WERI-Rb-1 (cell line): ENCODE measurements around the gene KIF9.
"Not testable (repeated sequence)": the region's sequence is repeated elsewhere in the genome, so short reads cannot be mapped to it uniquely, and the experiment has no call there.

Source experiments
- DNase-seq: peaks from one replicate; pipeline ENCODE4 v3.0.0-alpha.2; 2020
- H3K27ac ChIP-seq: fragments of 250-450 bp; sonication (Bioruptor Pico); 2 replicates; pipeline ENCODE4 v1.5.1; 2020; ENCODE audit warnings: mild to moderate bottlenecking, moderate library complexity
- H3K27me3 ChIP-seq: fragments of 250-450 bp; sonication (Bioruptor Pico); 2 replicates; pipeline ENCODE4 v1.5.1; 2021; ENCODE audit warnings: mild to moderate bottlenecking, low read depth, moderate library complexity; ENCODE audit not compliant: insufficient read depth, severe bottlenecking
- H3K36me3 ChIP-seq: fragments of 250-450 bp; sonication (Bioruptor Pico); 2 replicates; pipeline ENCODE4 v1.5.1; 2020; ENCODE audit warnings: mild to moderate bottlenecking, moderate library complexity
- H3K4me3 ChIP-seq: 2 replicates; pipeline ENCODE4 v1.5.1; 2011; ENCODE audit warnings: low read depth, mild to moderate bottlenecking, control low read depth, low read length
- H3K9me3 ChIP-seq: fragments of 250-450 bp; sonication (Bioruptor Pico); 2 replicates; pipeline ENCODE4 v1.5.1; 2021; ENCODE audit warnings: mild to moderate bottlenecking, moderate library complexity; ENCODE audit not compliant: severe bottlenecking
- CTCF ChIP-seq: IDR thresholded peaks from 2 replicates; pipeline ENCODE4 v1.5.1; 2011; ENCODE audit warnings: low read depth, mild to moderate bottlenecking, control low read depth, inconsistent platforms, low read length

KIF9 gene

GRCh38 chr3:47193871-47194859 is 88.4 kb downstream of the KIF9 start:
- no peaks in the 10 kb centered on the region for H3K36me3 ChIP-seq
- H3K9me3 ChIP-seq, result no peaks in the 10 kb centered on the region
- H3K27me3 ChIP-seq, result no peaks in the 10 kb centered on the region
- DNase-seq, result no peak
- no peak overlapping the region for H3K4me3 ChIP-seq
- TF ChIP-seq CTCF, result no peak
- no peak overlapping the region for H3K27ac ChIP-seq

GRCh38 chr3:47186285-47186684 is 96.3 kb downstream of the KIF9 start:
- H3K4me3 ChIP-seq, result no peak overlapping the region
- DNase-seq, result no peak
- H3K9me3 ChIP-seq, result no peaks in the 10 kb centered on the region
- no peaks in the 10 kb centered on the region for H3K27me3 ChIP-seq
- H3K36me3 ChIP-seq, result no peaks in the 10 kb centered on the region
- no peak for TF ChIP-seq CTCF
- no peak overlapping the region for H3K27ac ChIP-seq

GRCh38 chr3:47181685-47182084 is 100.9 kb downstream of the KIF9 start:
- not testable (repeated sequence) for H3K27me3 ChIP-seq, H3K9me3 ChIP-seq, H3K27ac ChIP-seq, H3K36me3 ChIP-seq, H3K4me3 ChIP-seq, DNase-seq

- DNase-seq, H3K4me3 ChIP-seq, H3K27ac ChIP-seq, H3K36me3 ChIP-seq, H3K27me3 ChIP-seq, H3K9me3 ChIP-seq: not testable (repeated sequence)
Observed at GRCh38 chr3:47180011-47180410, 102.6 kb downstream of the KIF9 start.
